Embryonic facial prominence (tissue), 1 donor: ENCODE data around the gene OR5W2.
"Not testable (repeated sequence)": the region's sequence is repeated elsewhere in the genome, so short reads cannot be mapped to it uniquely, and the experiment has no call there.

Source experiments
- DNase-seq: peaks from one replicate; pipeline ENCODE4 v3.0.0-alpha.2; 2016; ENCODE audit errors: extremely low spot score

Gene OR5W2

GRCh38 chr11:55914482-55914881, at the start of gene OR5W2:
OR5W2 (minus strand) TSS chr11:55914582; CDS start chr11:55914582, 0 bp downstream.
- no peak for DNase-seq

GRCh38 chr11:55956521-55956920, 42.1 kb upstream of the OR5W2 start:
- DNase-seq, result no peak

GRCh38 chr11:55949330-55949729, 34.9 kb upstream of the OR5W2 start:
- DNase-seq, result no peak

- no peak for DNase-seq
These were observed 28.5 kb upstream of the OR5W2 start for GRCh38 chr11:55942785-55943392.

- DNase-seq, result no peak
These were observed 21.9 kb upstream of the OR5W2 start, which contains the start of gene OR5I1 for GRCh38 chr11:55936300-55936699. OR5I1 (minus strand) TSS chr11:55936400; CDS start chr11:55936400, 0 bp downstream.

GRCh38 chr11:55920537-55920936, 6.2 kb upstream of the OR5W2 start:
- DNase-seq, result no peak

- DNase-seq, result no peak
These were observed 12.1 kb downstream of the OR5W2 start for GRCh38 chr11:55902308-55902707.

- DNase-seq, result no peak
These were observed 19.2 kb downstream of the OR5W2 start for GRCh38 chr11:55895216-55895615.

GRCh38 chr11:55885481-55885880, 28.9 kb downstream of the OR5W2 start:
- not testable (repeated sequence) for DNase-seq

- not testable (repeated sequence) for DNase-seq
These were observed 29.4 kb downstream of the OR5W2 start for GRCh38 chr11:55884995-55885394.

GRCh38 chr11:55882997-55883396, 31.4 kb downstream of the OR5W2 start, which contains the start of gene TRIM51:
TRIM51 (plus strand) TSS chr11:55883297; CDS start chr11:55885429, 2,132 bp downstream.
- DNase-seq, result not testable (repeated sequence)

- not testable (repeated sequence) for DNase-seq
These were observed 41.2 kb downstream of the OR5W2 start for GRCh38 chr11:55873146-55873545.

GRCh38 chr11:55872731-55873130, 41.7 kb downstream of the OR5W2 start:
- DNase-seq, result not testable (repeated sequence)

GRCh38 chr11:55867354-55867753, 47.0 kb downstream of the OR5W2 start:
- not testable (repeated sequence) for DNase-seq
